ENCODE data around the gene RPL7L1.
A peak's percentile ranks its signal among the peaks of the same experiment; 100 is the strongest.
"Not testable (repeated sequence)": the region's sequence is repeated elsewhere in the genome, so short reads cannot be mapped to it uniquely, and the experiment has no call there.

RPL7L1 gene

GRCh38 chr6:42879372-42880239, at the start of gene RPL7L1:
Gene RPL7L1 (plus strand): TSS chr6:42879616. CDS start chr6:42879911, 295 bp downstream.
- DNase-seq = peak; percentile 82

- no peak for DNase-seq
These were observed 48.2 kb upstream of the RPL7L1 start for GRCh38 chr6:42831237-42831636.

GRCh38 chr6:42834056-42834455, 45.4 kb upstream of the RPL7L1 start:
- DNase-seq = no peak

- DNase-seq = no peak
These were observed 37.4 kb upstream of the RPL7L1 start for GRCh38 chr6:42841844-42842584.

GRCh38 chr6:42845327-42845694, 34.1 kb upstream of the RPL7L1 start:
- no peak for DNase-seq

GRCh38 chr6:42846505-42846904, 32.9 kb upstream of the RPL7L1 start:
- no peak for DNase-seq

GRCh38 chr6:42848700-42849099, 30.7 kb upstream of the RPL7L1 start:
- DNase-seq = no peak

GRCh38 chr6:42851599-42851998, 27.8 kb upstream of the RPL7L1 start:
- no peak for DNase-seq

GRCh38 chr6:42860036-42860435, 19.4 kb upstream of the RPL7L1 start:
- DNase-seq = no peak

GRCh38 chr6:42860481-42860880, 18.9 kb upstream of the RPL7L1 start:
- DNase-seq = no peak

GRCh38 chr6:42864602-42865001, 14.8 kb upstream of the RPL7L1 start:
- no peak for DNase-seq

GRCh38 chr6:42870145-42870936, 9.1 kb upstream of the RPL7L1 start:
- no peak for DNase-seq

GRCh38 chr6:42871711-42872110, 7.7 kb upstream of the RPL7L1 start:
- DNase-seq = no peak

GRCh38 chr6:42873313-42873712, 6.1 kb upstream of the RPL7L1 start:
- no peak for DNase-seq

- no peak for DNase-seq
These were observed 1.7 kb upstream of the RPL7L1 start for GRCh38 chr6:42877695-42878094.

- DNase-seq = not testable (repeated sequence)
These were observed 913 bp downstream of the RPL7L1 start for GRCh38 chr6:42880240-42880817.

- DNase-seq = not testable (repeated sequence)
These were observed 1.5 kb downstream of the RPL7L1 start for GRCh38 chr6:42880871-42881270.

- no peak for DNase-seq
These were observed 6.3 kb downstream of the RPL7L1 start for GRCh38 chr6:42885702-42886101.

- DNase-seq = not testable (repeated sequence)
These were observed 8.8 kb downstream of the RPL7L1 start for GRCh38 chr6:42888201-42888600.

GRCh38 chr6:42889815-42890214, 10.4 kb downstream of the RPL7L1 start:
- DNase-seq = no peak

GRCh38 chr6:42890311-42891198, 11.1 kb downstream of the RPL7L1 start:
- peak; percentile 86 for DNase-seq

- DNase-seq = no peak
These were observed 11.8 kb downstream of the RPL7L1 start for GRCh38 chr6:42891199-42891722.

Data from activated T-cell treated with anti-CD3 and anti-CD28 coated beads, Interleukin-2, amount 50 U/mL, for 1 hour (primary cell).